Fibroblast of mammary gland (primary cell): ENCODE results near the gene GRK6.

Experiments used
- DNase-seq: peaks from one replicate; pipeline ENCODE4 v3.0.0-alpha.2; 2010; ENCODE audit warnings: low read depth
- H3K4me3 ChIP-seq: 2 replicates; pipeline ENCODE4 v1.5.1; 2011; ENCODE audit warnings: low read depth, mild to moderate bottlenecking, low read length, moderate library complexity; ENCODE audit not compliant: control insufficient read depth
- TF ChIP-seq, protein P1 (sequence below): conservative IDR thresholded peaks from 2 replicates; pipeline ENCODE4 v1.5.1; 2011; ENCODE audit warnings: low read depth, low read length, inconsistent platforms; ENCODE audit not compliant: control insufficient read depth, insufficient read depth

GRK6 gene

DNA sequence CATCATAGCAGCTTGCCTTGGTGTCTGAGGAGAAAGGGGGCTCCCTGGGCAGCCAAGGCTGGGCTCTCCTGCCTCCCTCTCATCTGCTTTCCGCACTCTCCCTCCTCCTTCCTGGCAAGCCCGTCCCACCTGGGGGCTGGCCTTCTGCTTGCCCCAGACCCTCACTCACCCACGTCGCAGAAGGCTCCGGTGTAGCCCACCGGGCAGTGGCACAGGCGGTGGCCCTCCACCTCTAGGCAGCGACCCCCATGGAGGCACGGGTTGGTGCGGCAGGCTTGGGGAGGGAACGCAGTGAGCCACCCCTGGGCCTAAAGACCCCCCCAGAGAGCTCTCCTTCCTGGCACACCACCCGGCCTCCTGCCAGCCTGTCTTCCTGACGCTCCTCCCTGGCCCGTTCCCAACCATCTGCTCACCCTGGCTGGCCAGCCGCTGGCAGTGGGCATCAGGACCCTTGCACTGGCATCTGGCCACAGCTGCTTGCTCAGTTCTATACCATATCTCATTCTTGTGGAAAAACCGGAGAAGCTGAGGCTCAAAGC, 21.8 kb upstream of the GRK6 start:
- DNase-seq: no peak
- TF ChIP-seq, protein P1, sequence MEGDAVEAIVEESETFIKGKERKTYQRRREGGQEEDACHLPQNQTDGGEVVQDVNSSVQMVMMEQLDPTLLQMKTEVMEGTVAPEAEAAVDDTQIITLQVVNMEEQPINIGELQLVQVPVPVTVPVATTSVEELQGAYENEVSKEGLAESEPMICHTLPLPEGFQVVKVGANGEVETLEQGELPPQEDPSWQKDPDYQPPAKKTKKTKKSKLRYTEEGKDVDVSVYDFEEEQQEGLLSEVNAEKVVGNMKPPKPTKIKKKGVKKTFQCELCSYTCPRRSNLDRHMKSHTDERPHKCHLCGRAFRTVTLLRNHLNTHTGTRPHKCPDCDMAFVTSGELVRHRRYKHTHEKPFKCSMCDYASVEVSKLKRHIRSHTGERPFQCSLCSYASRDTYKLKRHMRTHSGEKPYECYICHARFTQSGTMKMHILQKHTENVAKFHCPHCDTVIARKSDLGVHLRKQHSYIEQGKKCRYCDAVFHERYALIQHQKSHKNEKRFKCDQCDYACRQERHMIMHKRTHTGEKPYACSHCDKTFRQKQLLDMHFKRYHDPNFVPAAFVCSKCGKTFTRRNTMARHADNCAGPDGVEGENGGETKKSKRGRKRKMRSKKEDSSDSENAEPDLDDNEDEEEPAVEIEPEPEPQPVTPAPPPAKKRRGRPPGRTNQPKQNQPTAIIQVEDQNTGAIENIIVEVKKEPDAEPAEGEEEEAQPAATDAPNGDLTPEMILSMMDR: no peak
- peak overlapping the region; percentile 51 for H3K4me3 ChIP-seq

DNA sequence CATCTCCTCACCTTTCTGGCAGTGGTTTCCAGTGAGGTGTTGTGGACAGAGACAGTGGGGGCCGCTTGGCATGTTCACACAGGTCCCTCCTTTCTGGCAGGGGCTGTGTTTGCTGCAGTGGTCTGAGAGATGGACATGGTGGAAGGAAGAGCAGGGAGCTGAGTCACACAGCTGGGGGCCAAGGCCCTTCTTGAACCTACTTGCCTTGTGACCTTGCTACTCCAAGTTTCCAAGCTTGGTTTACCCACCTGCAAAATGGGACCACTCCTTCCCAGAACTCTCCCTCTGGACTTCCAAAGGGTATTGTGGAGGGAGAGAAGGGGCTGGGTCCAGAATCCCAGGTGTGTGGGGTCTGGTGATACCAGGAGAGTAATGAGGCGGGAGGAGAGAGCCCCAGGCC, 21.2 kb upstream of the GRK6 start:
- no peak overlapping the region for H3K4me3 ChIP-seq
- TF ChIP-seq, protein P1: no peak
- no peak for DNase-seq

DNA sequence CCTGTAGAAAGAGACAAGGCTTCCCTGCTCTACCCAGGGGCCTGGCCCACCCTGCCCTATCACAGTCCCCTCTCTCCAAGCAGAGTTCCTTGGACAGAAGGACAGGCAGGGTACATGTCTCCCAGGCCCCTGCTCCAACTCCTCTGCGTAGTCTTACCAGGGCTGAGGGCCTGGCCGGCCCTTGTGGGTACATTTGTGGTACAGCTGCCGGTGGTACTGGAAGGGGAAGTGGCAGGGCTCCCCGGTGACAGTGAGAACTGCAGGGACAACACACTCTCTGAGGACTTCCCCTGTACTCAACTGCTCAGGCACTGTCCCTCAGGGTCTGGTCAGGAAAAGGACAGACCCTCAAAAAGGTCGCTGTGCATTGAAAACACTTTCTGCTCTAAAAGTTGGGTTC, 20.7 kb upstream of the GRK6 start:
- no peak overlapping the region for H3K4me3 ChIP-seq
- no peak for DNase-seq
- TF ChIP-seq, protein P1: no peak

DNA sequence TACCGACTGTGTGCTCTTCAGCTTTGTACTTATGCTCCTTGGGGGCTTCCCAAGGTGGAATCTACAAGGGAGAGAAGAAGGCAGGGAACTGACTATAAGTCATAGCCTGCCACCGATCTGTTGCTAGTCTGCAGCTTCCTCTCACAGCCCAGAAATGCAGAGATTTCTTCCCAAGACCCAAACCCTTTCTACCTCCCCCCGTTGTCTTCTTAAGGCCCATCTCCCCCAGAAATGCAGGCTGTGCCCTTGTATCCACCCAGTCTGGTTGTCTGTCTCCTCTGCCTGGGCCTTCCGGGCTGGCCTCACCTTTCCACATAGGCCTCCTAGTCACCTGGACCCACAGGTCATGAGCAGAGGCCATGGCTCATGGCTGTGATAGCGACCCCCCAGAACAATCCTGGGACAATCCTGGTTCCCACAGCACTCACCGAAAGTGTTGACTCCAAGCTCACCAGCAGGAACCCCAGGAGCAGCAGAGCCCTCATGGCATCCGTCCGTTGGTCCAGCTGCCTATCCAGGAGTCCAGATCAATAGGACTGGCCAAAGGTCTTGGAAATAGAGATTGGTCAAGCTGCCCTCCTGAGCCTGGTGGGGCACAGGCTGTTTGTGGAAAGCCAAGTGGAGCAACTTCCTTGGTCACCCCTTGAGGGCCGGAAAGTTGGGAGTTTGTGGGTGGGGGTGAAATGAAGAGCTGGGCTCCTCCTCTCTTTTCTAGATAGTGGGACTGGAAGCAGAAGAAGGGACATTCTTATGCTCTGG, 17.3 kb upstream of the GRK6 start, which contains the start of gene F12:
TSS of gene F12 (minus strand) at position 522 of the 759 bp plus-strand sequence. CDS start at position 485, 37 bp downstream.
- no peak within 1 kb of the TSS for H3K4me3 ChIP-seq
- TF ChIP-seq, protein P1: no peak
- no peak for DNase-seq

DNA sequence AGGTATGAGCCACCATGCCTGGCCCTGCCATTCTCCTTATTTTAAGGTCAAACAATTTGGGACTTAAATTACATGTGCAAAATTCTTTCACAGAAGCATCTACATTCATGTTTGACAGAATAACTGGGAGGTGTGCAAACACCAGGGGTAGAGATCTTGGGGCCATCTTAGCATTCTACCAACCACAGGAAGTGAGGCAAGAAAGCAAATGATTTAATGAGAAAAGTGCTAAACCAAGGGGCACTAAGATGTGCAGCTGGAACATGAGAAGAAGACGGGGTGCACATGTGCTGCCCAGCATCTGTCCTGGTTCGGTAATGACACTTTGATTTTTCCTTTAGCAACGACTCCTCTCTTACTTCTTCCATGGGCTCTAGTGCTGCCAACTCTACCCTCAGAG, 15.9 kb upstream of the GRK6 start:
- TF ChIP-seq, protein P1: no peak
- no peak overlapping the region for H3K4me3 ChIP-seq
- no peak for DNase-seq

DNA sequence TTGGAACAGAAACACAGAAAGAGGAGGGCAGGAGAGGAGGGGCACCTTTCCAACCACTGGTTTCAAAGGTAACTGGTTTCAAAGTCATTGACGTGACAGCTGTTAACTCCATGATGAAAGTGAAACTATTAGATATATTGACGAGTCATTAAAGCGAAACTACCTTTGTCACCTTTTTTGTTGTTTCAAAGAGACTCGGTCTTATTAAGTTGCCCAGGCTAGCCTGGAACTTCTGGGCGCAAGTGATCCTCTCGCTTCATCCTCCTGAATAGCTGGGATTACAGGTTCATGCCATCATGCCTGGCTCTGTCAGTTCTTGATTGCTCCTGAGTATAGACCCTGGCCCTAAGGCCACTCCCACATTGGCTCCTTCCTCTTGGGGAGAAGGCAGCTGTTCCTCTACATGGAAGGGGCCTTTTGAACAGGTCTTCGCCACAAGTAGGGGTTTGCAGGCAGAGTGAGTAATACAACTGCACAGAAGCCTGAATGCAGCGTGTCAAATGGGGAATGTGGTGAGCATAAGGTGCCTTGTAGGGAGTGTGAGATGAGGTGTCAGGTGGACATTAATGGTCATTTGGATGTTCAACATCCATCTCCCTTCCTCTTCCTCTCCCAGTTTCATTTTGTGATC, 13.8 kb upstream of the GRK6 start:
- TF ChIP-seq, protein P1: no peak
- no peak for DNase-seq
- H3K4me3 ChIP-seq: no peak overlapping the region
